ENCODE data around the gene PLET1.

Gene PLET1

GRCh38 chr11:112249871-112250610, 10.6 kb downstream of the PLET1 start:
- no peak overlapping the region for H3K4me3 ChIP-seq (ENCODE audit: low read depth in 1 of 2, low read length in 2 of 2)
- H3K9ac ChIP-seq (ENCODE audit: low read depth in 1 of 2, low read length in 2 of 2): no peak overlapping the region
- no peaks in the 10 kb centered on the region for H3K4me1 ChIP-seq (ENCODE audit: control insufficient read depth in 1 of 2, insufficient read depth in 2 of 2, low read length in 2 of 2)
- H3K36me3 ChIP-seq (ENCODE audit: control insufficient read depth in 1 of 2, insufficient read depth in 2 of 2, low read length in 2 of 2): no peaks in the 10 kb centered on the region
- no peak overlapping the region for H3K27ac ChIP-seq (ENCODE audit: low read depth, low read length)
- no peaks in the 10 kb centered on the region for H3K27me3 ChIP-seq (ENCODE audit: control insufficient read depth in 1 of 2, insufficient read depth in 2 of 2, low read length in 2 of 2)
- H3K9me3 ChIP-seq (ENCODE audit: control insufficient read depth in 1 of 2, low read length in 2 of 2): no peaks in the 10 kb centered on the region

GRCh38 chr11:112248201-112248600, 12.5 kb downstream of the PLET1 start:
- no peaks in the 10 kb centered on the region for H3K36me3 ChIP-seq (ENCODE audit: control insufficient read depth in 1 of 2, insufficient read depth in 2 of 2, low read length in 2 of 2)

GRCh38 chr11:112247201-112247600, 13.5 kb downstream of the PLET1 start:
- H3K27ac ChIP-seq (ENCODE audit: low read depth, low read length): no peak overlapping the region
- H3K9me3 ChIP-seq (ENCODE audit: control insufficient read depth in 1 of 2, low read length in 2 of 2): no peaks in the 10 kb centered on the region
- H3K4me1 ChIP-seq (ENCODE audit: control insufficient read depth in 1 of 2, insufficient read depth in 2 of 2, low read length in 2 of 2): no peaks in the 10 kb centered on the region
- no peaks in the 10 kb centered on the region for H3K27me3 ChIP-seq (ENCODE audit: control insufficient read depth in 1 of 2, insufficient read depth in 2 of 2, low read length in 2 of 2)
- H3K9ac ChIP-seq (ENCODE audit: low read depth in 1 of 2, low read length in 2 of 2): no peak overlapping the region
- no peaks in the 10 kb centered on the region for H3K36me3 ChIP-seq (ENCODE audit: control insufficient read depth in 1 of 2, insufficient read depth in 2 of 2, low read length in 2 of 2)
- H3K4me3 ChIP-seq (ENCODE audit: low read depth in 1 of 2, low read length in 2 of 2): no peak overlapping the region

More at GRCh38 chr11:112248201-112248600, 12.5 kb downstream of the PLET1 start:
- no peaks in the 10 kb centered on the region for H3K4me1 ChIP-seq (ENCODE audit: control insufficient read depth in 1 of 2, insufficient read depth in 2 of 2, low read length in 2 of 2)
- H3K4me3 ChIP-seq (ENCODE audit: low read depth in 1 of 2, low read length in 2 of 2): no peak overlapping the region
- H3K27ac ChIP-seq (ENCODE audit: low read depth, low read length): no peak overlapping the region
- no peaks in the 10 kb centered on the region for H3K27me3 ChIP-seq (ENCODE audit: control insufficient read depth in 1 of 2, insufficient read depth in 2 of 2, low read length in 2 of 2)
- H3K9me3 ChIP-seq (ENCODE audit: control insufficient read depth in 1 of 2, low read length in 2 of 2): no peaks in the 10 kb centered on the region
- H3K9ac ChIP-seq (ENCODE audit: low read depth in 1 of 2, low read length in 2 of 2): no peak overlapping the region

DNA sequence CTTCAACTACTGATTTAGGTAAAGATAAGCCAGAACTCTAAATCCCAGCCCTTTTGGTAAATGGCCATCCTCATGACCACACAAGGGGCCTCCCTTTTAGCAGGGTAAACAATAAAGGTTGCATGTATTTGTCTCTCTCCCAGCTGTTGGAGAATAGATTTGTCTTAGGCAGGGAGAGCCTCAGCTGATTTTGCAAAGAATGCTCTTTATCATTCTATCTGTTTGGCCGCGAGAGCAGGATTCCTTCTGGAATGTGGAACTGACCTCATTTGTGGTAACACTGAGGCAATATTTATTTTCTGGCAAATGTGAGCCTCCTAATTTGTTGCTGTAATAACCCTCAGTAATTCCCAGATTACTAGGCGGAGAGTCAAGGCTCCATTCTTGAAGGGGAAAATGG, 19.2 kb downstream of the PLET1 start:
- Histone ChIP-seq H3K4me1 (ENCODE audit: control insufficient read depth in 1 of 2, insufficient read depth in 2 of 2, low read length in 2 of 2) (no peaks in the 10 kb centered on the region), H3K27me3 (ENCODE audit: control insufficient read depth in 1 of 2, insufficient read depth in 2 of 2, low read length in 2 of 2) (no peaks in the 10 kb centered on the region), H3K27ac (ENCODE audit: low read depth, low read length) (no peak overlapping the region), H3K9ac (ENCODE audit: low read depth in 1 of 2, low read length in 2 of 2) (no peak overlapping the region), H3K36me3 (ENCODE audit: control insufficient read depth in 1 of 2, insufficient read depth in 2 of 2, low read length in 2 of 2) (peaks cover 0 to 19% of the 10 kb centered on the region in 2 donors), H3K9me3 (ENCODE audit: control insufficient read depth in 1 of 2, low read length in 2 of 2) (no peaks in the 10 kb centered on the region), H3K4me3 (ENCODE audit: low read depth in 1 of 2, low read length in 2 of 2) (no peak overlapping the region)

DNA sequence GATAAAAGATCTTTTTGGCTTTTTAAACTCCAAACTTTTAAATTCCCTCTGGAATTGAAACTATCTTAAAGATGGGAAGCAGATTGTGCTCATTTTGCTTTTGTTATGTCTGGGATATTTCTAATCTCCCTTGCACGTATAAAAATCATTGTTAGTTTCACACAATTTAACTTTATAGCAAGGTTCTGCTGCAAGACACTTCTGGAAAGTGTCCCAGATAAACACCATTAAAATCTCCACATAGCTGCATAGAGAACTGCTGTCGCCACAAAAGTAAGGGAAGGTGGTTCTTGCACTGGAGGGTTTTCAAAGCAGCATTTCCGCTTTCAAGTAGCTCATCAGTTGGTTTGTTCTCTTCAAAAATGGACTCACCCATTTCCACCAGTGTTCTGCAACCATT, 22.6 kb downstream of the PLET1 start:
- Histone ChIP-seq H3K9ac (ENCODE audit: low read depth in 1 of 2, low read length in 2 of 2) (no peak overlapping the region), H3K9me3 (ENCODE audit: control insufficient read depth in 1 of 2, low read length in 2 of 2) (no peaks in the 10 kb centered on the region), H3K4me3 (ENCODE audit: low read depth in 1 of 2, low read length in 2 of 2) (no peak overlapping the region), H3K36me3 (ENCODE audit: control insufficient read depth in 1 of 2, insufficient read depth in 2 of 2, low read length in 2 of 2) (peaks cover under 1 to 30% of the 10 kb centered on the region in 2 donors), H3K4me1 (ENCODE audit: control insufficient read depth in 1 of 2, insufficient read depth in 2 of 2, low read length in 2 of 2) (no peaks in the 10 kb centered on the region), H3K27ac (ENCODE audit: low read depth, low read length) (no peak overlapping the region), H3K27me3 (ENCODE audit: control insufficient read depth in 1 of 2, insufficient read depth in 2 of 2, low read length in 2 of 2) (no peaks in the 10 kb centered on the region)

DNA sequence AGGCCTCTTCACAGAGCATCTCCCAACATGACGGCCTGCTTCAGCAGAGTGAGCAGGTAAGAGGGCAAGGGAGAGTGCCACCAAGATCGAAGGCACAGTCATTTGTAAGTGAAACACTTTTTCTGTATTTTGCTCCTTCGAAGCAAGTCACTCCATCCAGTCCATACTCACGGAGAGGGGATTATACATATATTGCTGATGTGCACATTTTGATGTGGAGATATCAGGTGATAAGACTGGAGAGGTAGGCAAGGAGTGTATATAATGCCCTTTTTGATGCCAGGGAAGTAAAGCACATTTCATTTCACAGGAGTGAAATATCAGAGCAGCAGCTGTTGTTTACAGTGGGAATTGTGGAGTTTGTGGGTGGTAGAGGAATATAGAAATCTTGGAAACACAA, 23.2 kb downstream of the PLET1 start:
- Histone ChIP-seq H3K36me3 (ENCODE audit: control insufficient read depth in 1 of 2, insufficient read depth in 2 of 2, low read length in 2 of 2) (peaks cover 3 to 33% of the 10 kb centered on the region in 2 donors), H3K9me3 (ENCODE audit: control insufficient read depth in 1 of 2, low read length in 2 of 2) (no peaks in the 10 kb centered on the region), H3K4me1 (ENCODE audit: control insufficient read depth in 1 of 2, insufficient read depth in 2 of 2, low read length in 2 of 2) (no peaks in the 10 kb centered on the region), H3K9ac (ENCODE audit: low read depth in 1 of 2, low read length in 2 of 2) (no peak overlapping the region), H3K27me3 (ENCODE audit: control insufficient read depth in 1 of 2, insufficient read depth in 2 of 2, low read length in 2 of 2) (no peaks in the 10 kb centered on the region), H3K4me3 (ENCODE audit: low read depth in 1 of 2, low read length in 2 of 2) (no peak overlapping the region), H3K27ac (ENCODE audit: low read depth, low read length) (no peak overlapping the region)

DNA sequence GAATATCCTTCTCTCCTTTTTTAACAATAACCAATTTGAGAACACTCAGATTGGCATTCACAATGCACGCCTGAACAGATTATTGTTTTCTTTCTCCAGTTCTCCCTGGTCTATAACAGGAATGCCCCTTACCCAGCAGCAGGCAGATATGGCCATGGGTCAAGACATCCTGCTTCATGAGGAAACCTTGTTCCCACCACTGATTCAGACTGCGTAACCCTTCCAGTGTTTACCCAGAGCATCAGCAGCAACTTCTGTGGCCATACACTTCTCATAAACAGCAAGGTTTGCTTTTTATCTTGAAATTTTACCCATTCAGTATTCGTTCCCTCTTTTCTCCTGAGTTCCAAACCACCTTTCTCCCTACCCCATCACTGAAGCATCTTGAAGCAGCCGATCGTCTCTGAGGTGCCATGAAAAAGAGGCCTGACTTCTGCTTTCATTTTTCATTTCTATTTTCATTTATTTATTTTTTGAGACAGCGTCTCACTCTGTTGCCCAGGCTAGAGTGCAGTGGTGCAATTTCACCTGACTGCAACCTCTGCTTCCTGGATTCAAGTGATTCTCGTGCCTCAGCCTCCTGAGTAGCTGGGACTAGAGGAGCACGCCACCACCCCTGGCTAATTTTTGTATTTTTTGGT, 24.8 kb downstream of the PLET1 start:
- Histone ChIP-seq H3K27ac (ENCODE audit: low read depth, low read length) (no peak overlapping the region), H3K4me1 (ENCODE audit: control insufficient read depth in 1 of 2, insufficient read depth in 2 of 2, low read length in 2 of 2) (no peaks in the 10 kb centered on the region), H3K36me3 (ENCODE audit: control insufficient read depth in 1 of 2, insufficient read depth in 2 of 2, low read length in 2 of 2) (peaks cover 7 to 38% of the 10 kb centered on the region in 2 donors), H3K27me3 (ENCODE audit: control insufficient read depth in 1 of 2, insufficient read depth in 2 of 2, low read length in 2 of 2) (no peaks in the 10 kb centered on the region), H3K9me3 (ENCODE audit: control insufficient read depth in 1 of 2, low read length in 2 of 2) (no peaks in the 10 kb centered on the region), H3K4me3 (ENCODE audit: low read depth in 1 of 2, low read length in 2 of 2) (no peak overlapping the region), H3K9ac (ENCODE audit: low read depth in 1 of 2, low read length in 2 of 2) (no peak overlapping the region)

GRCh38 chr11:112231952-112232351, 28.7 kb downstream of the PLET1 start:
- Histone ChIP-seq H3K27me3 (ENCODE audit: control insufficient read depth in 1 of 2, insufficient read depth in 2 of 2, low read length in 2 of 2) (no peaks in the 10 kb centered on the region), H3K27ac (ENCODE audit: low read depth, low read length) (no peak overlapping the region), H3K9me3 (ENCODE audit: control insufficient read depth in 1 of 2, low read length in 2 of 2) (no peaks in the 10 kb centered on the region), H3K9ac (ENCODE audit: low read depth in 1 of 2, low read length in 2 of 2) (no peak overlapping the region), H3K4me1 (ENCODE audit: control insufficient read depth in 1 of 2, insufficient read depth in 2 of 2, low read length in 2 of 2) (peaks cover 8 to 9% of the 10 kb centered on the region in 2 donors), H3K36me3 (ENCODE audit: control insufficient read depth in 1 of 2, insufficient read depth in 2 of 2, low read length in 2 of 2) (peaks cover 11 to 37% of the 10 kb centered on the region in 2 donors), H3K4me3 (ENCODE audit: low read depth in 1 of 2, low read length in 2 of 2) (no peak overlapping the region)

GRCh38 chr11:112229746-112230433, 30.8 kb downstream of the PLET1 start:
- Histone ChIP-seq H3K9me3 (ENCODE audit: control insufficient read depth in 1 of 2, low read length in 2 of 2) (no peaks in the 10 kb centered on the region), H3K27ac (ENCODE audit: low read depth, low read length) (no peak overlapping the region), H3K9ac (ENCODE audit: low read depth in 1 of 2, low read length in 2 of 2) (no peak overlapping the region), H3K27me3 (ENCODE audit: control insufficient read depth in 1 of 2, insufficient read depth in 2 of 2, low read length in 2 of 2) (no peaks in the 10 kb centered on the region), H3K4me1 (ENCODE audit: control insufficient read depth in 1 of 2, insufficient read depth in 2 of 2, low read length in 2 of 2) (peaks cover 9 to 11% of the 10 kb centered on the region in 2 donors), H3K36me3 (ENCODE audit: control insufficient read depth in 1 of 2, insufficient read depth in 2 of 2, low read length in 2 of 2) (peaks cover 11 to 23% of the 10 kb centered on the region in 2 donors), H3K4me3 (ENCODE audit: low read depth in 1 of 2, low read length in 2 of 2) (no peak overlapping the region)

DNA sequence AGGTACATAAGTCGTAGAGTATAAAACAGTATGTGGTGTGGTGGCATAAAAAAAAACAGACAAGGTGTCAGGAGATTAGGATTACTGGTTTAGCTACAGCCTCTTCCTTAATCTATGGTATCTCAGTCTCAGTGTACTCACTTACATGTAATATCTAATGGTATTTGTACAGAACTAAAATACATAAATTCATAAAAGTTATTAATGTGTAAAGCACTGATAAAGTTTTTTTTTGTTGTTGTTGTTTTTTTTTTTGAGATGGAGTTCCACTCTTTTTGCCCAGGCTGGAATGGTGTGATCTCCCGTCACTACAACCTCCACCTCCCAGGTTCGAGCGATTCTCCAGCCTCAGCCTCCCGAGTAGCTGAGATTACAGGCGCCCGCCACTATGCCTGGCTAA, 31.5 kb downstream of the PLET1 start:
- no peak overlapping the region for H3K9ac ChIP-seq (ENCODE audit: low read depth in 1 of 2, low read length in 2 of 2)
- H3K27ac ChIP-seq (ENCODE audit: low read depth, low read length): no peak overlapping the region
- peaks cover 11 to 23% of the 10 kb centered on the region in 2 donors for H3K36me3 ChIP-seq (ENCODE audit: control insufficient read depth in 1 of 2, insufficient read depth in 2 of 2, low read length in 2 of 2)
- H3K4me3 ChIP-seq (ENCODE audit: low read depth in 1 of 2, low read length in 2 of 2): no peak overlapping the region
- H3K9me3 ChIP-seq (ENCODE audit: control insufficient read depth in 1 of 2, low read length in 2 of 2): no peaks in the 10 kb centered on the region
- H3K27me3 ChIP-seq (ENCODE audit: control insufficient read depth in 1 of 2, insufficient read depth in 2 of 2, low read length in 2 of 2): no peaks in the 10 kb centered on the region
- H3K4me1 ChIP-seq (ENCODE audit: control insufficient read depth in 1 of 2, insufficient read depth in 2 of 2, low read length in 2 of 2): peaks cover 9 to 11% of the 10 kb centered on the region in 2 donors

Measured in duodenal mucosa (tissue), 2 donors.